Progenitor cell of endocrine pancreas (in vitro differentiated cells): ENCODE results near the gene SKOR1. TPM values are rescaled to one million over a fixed set of nuclear protein-coding genes. Genes with fewer than 3 reads are reported as not detected.

Source experiments
- DNase-seq: peaks from one replicate; pipeline ENCODE4 v3.0.0; 2021; ENCODE audit warnings: low spot score; ENCODE audit not compliant: unreplicated experiment
- H3K27ac Mint-ChIP-seq: 2 replicates; pipeline ENCODE4 v1.8.0; 2021; ENCODE audit warnings: mild to moderate bottlenecking, moderate library complexity, mixed read lengths
- H3K27me3 Mint-ChIP-seq: 2 replicates; pipeline ENCODE4 v1.8.0; 2021; ENCODE audit warnings: mixed read lengths
- H3K36me3 Mint-ChIP-seq: 2 replicates; pipeline ENCODE4 v1.8.0; 2022; ENCODE audit warnings: mixed read lengths; ENCODE audit not compliant: insufficient read depth
- H3K4me1 Mint-ChIP-seq: 2 replicates; pipeline ENCODE4 v1.8.0; 2021; ENCODE audit warnings: low read depth, mixed read lengths
- H3K4me3 Mint-ChIP-seq: 2 replicates; pipeline ENCODE4 v1.8.0; 2021; ENCODE audit warnings: low read depth, mild to moderate bottlenecking, moderate library complexity, mixed read lengths
- H3K9me3 Mint-ChIP-seq: 2 replicates; pipeline ENCODE4 v1.8.0; 2021; ENCODE audit warnings: low read depth, mixed read lengths
- CTCF ChIP-seq: fragments of 200-600 bp; sonication (generic); IDR thresholded peaks from one replicate; pipeline ENCODE4 v1.5.0; 2021; ENCODE audit warnings: antibody characterized with exemption, mild to moderate bottlenecking; ENCODE audit not compliant: unreplicated experiment
- total RNA-seq: library from RNA; stranded (reverse); gene quantifications from 2 replicates; pipeline ENCODE4 v1.2.1, GENCODE V29; 2021

The SKOR1 gene
- total RNA-seq, 1 donor from 2014 or later = 0.60 TPM

DNA sequence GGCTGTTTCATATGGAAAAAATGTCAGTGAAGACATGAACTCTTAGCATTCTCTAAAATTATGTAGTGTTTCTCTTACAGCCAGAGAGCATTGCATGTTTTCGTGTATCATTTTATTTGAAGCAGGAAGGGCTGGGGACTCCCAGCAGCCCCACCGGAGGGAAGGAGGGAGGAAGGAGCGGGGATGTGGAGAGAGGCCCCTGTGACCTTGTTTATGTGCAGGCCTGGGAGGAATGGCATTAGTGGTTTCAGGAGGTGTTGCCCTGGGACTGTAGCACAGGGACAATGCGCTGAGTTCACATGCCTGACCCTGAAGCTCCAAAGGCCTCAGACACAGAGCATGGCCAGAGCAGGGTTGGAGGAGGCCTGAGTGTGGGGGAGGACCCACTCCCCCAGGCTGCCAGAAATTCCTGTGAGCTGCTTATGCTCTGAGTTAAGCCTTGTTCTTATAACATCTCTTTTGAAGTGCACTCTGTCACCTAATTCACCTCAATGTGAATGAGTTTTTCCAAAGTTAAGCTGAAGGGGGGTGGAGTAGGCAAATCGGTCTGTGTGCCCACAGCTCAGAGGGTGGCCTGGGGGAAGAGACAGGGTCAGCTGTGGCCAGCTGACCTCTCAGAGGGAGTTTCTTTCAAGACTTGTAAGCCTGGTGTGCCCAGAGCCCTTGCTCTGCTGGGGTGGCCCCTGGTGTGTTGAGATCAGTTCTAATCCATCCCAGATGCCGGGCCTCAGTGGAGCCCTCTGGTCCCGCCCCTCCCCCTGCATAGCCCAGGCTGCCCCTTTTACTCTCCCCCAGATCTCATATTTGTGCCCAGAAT, 18.5 kb downstream of the SKOR1 start:
- peaks cover 2% of the 10 kb centered on the region for H3K36me3 Mint-ChIP-seq
- TF ChIP-seq CTCF = no peak
- peaks cover 7% of the 10 kb centered on the region for H3K27me3 Mint-ChIP-seq
- no peaks in the 10 kb centered on the region for H3K9me3 Mint-ChIP-seq
- H3K4me3 Mint-ChIP-seq = no peak overlapping the region
- H3K4me1 Mint-ChIP-seq = peaks cover 21% of the 10 kb centered on the region
- no peak for DNase-seq
- peak overlapping the region; percentile 86 for H3K27ac Mint-ChIP-seq

GRCh38 chr15:67845974-67846373, 20.7 kb downstream of the SKOR1 start:
- H3K36me3 Mint-ChIP-seq = no peaks in the 10 kb centered on the region
- no peaks in the 10 kb centered on the region for H3K9me3 Mint-ChIP-seq
- no peak for DNase-seq
- no peak for TF ChIP-seq CTCF
- H3K27ac Mint-ChIP-seq = no peak overlapping the region
- H3K4me3 Mint-ChIP-seq = no peak overlapping the region
- H3K4me1 Mint-ChIP-seq = peaks cover 17% of the 10 kb centered on the region
- peaks cover 6% of the 10 kb centered on the region for H3K27me3 Mint-ChIP-seq

GRCh38 chr15:67849538-67849937, 24.2 kb downstream of the SKOR1 start:
- Mint-ChIP-seq H3K9me3 (no peaks in the 10 kb centered on the region), H3K36me3 (no peaks in the 10 kb centered on the region), H3K4me1 (no peaks in the 10 kb centered on the region), H3K4me3 (no peak overlapping the region), H3K27me3 (peaks cover 4% of the 10 kb centered on the region), H3K27ac (no peak overlapping the region)
- TF ChIP-seq CTCF = no peak
- DNase-seq = no peak

GRCh38 chr15:67850336-67850735, 25.0 kb downstream of the SKOR1 start:
- Mint-ChIP-seq H3K9me3 (no peaks in the 10 kb centered on the region), H3K27me3 (peaks cover 4% of the 10 kb centered on the region), H3K27ac (no peak overlapping the region), H3K4me1 (no peaks in the 10 kb centered on the region), H3K4me3 (no peak overlapping the region), H3K36me3 (no peaks in the 10 kb centered on the region)
- DNase-seq = no peak
- TF ChIP-seq CTCF = no peak

- no peak overlapping the region for H3K4me3 Mint-ChIP-seq
- peaks cover 4% of the 10 kb centered on the region for H3K27me3 Mint-ChIP-seq
- H3K9me3 Mint-ChIP-seq = no peaks in the 10 kb centered on the region
- no peaks in the 10 kb centered on the region for H3K36me3 Mint-ChIP-seq
- no peak for DNase-seq
- H3K4me1 Mint-ChIP-seq = peaks cover 4% of the 10 kb centered on the region
- no peak for TF ChIP-seq CTCF
- no peak overlapping the region for H3K27ac Mint-ChIP-seq
Observed at GRCh38 chr15:67850994-67851571, 25.8 kb downstream of the SKOR1 start.
